H4 (cell line): ENCODE results near the gene DVL1. TPM values are rescaled to one million over a fixed set of nuclear protein-coding genes. Genes with fewer than 3 reads are reported as not detected.
"Not testable (repeated sequence)": the region's sequence is repeated elsewhere in the genome, so short reads cannot be mapped to it uniquely, and the experiment has no call there.

Source experiments
- DNase-seq: peaks from one replicate; pipeline ENCODE4 v3.0.0-alpha.2; 2015; ENCODE audit warnings: low spot score
- total RNA-seq: library from RNA; depleted of rRNA; stranded (reverse); fragments of >200 nt; shearing (Covaris generic); gene quantifications from 2 replicates; pipeline ENCODE4 v1.2.3, GENCODE V29; 2014

DVL1 gene
- total RNA-seq, 1 experiment from 2014 or later = 11.7 TPM

GRCh38 chr1:1373815-1374588 is 24.8 kb upstream of the DVL1 start:
- DNase-seq = no peak

- no peak for DNase-seq
Observed at GRCh38 chr1:1373051-1373814, 24.0 kb upstream of the DVL1 start.

GRCh38 chr1:1371746-1372711 is 22.8 kb upstream of the DVL1 start:
- DNase-seq = no peak

- no peak for DNase-seq
Observed at GRCh38 chr1:1371364-1371745, 22.1 kb upstream of the DVL1 start.

GRCh38 chr1:1370771-1371300 is 21.6 kb upstream of the DVL1 start:
- DNase-seq = no peak

- DNase-seq = not testable (repeated sequence)
Observed at GRCh38 chr1:1370094-1370493, 20.9 kb upstream of the DVL1 start.

GRCh38 chr1:1367315-1367714 is 18.1 kb upstream of the DVL1 start:
- DNase-seq = no peak

- no peak for DNase-seq
Observed at GRCh38 chr1:1366699-1367066, 17.5 kb upstream of the DVL1 start.

- no peak for DNase-seq
Observed at GRCh38 chr1:1365875-1366698, 16.9 kb upstream of the DVL1 start.

- DNase-seq = no peak
Observed at GRCh38 chr1:1364266-1364665, 15.0 kb upstream of the DVL1 start.

- DNase-seq = no peak
Observed at GRCh38 chr1:1361982-1362423, 12.8 kb upstream of the DVL1 start.

GRCh38 chr1:1361233-1361981 is 12.2 kb upstream of the DVL1 start:
- DNase-seq = no peak

- peak; percentile 92 for DNase-seq
Observed at GRCh38 chr1:1360506-1361169, 11.4 kb upstream of the DVL1 start.

- peak; percentile 67 for DNase-seq
Observed at GRCh38 chr1:1359664-1360468, 10.6 kb upstream of the DVL1 start.

GRCh38 chr1:1359308-1359663 is 10.1 kb upstream of the DVL1 start:
- peak; percentile 95 for DNase-seq

GRCh38 chr1:1358433-1359271 is 9.4 kb upstream of the DVL1 start, which contains the start of gene MXRA8:
TSS of gene MXRA8 (minus strand) at chr1:1358555. CDS start at chr1:1358504, 51 bp downstream.
- DNase-seq = peak; percentile 85

- no peak for DNase-seq
Observed at GRCh38 chr1:1357871-1358432, 8.7 kb upstream of the DVL1 start.
